B cell (primary cell): ENCODE data around the gene ADAP1.

ENCODE experiments used
- EZH2 ChIP-seq: IDR thresholded peaks from 2 replicates; pipeline ENCODE4 v1.6.1; 2012; ENCODE audit warnings: borderline replicate concordance, low read depth, mild to moderate bottlenecking, moderate library complexity, low read length; ENCODE audit not compliant: insufficient read depth, poor library complexity, severe bottlenecking
- TF ChIP-seq, protein P1 (sequence below): fragments of 200-600 bp; IDR thresholded peaks from one replicate; pipeline ENCODE4 v1.8.0; 2022; ENCODE audit warnings: antibody characterized with exemption, mild to moderate bottlenecking

DNA sequence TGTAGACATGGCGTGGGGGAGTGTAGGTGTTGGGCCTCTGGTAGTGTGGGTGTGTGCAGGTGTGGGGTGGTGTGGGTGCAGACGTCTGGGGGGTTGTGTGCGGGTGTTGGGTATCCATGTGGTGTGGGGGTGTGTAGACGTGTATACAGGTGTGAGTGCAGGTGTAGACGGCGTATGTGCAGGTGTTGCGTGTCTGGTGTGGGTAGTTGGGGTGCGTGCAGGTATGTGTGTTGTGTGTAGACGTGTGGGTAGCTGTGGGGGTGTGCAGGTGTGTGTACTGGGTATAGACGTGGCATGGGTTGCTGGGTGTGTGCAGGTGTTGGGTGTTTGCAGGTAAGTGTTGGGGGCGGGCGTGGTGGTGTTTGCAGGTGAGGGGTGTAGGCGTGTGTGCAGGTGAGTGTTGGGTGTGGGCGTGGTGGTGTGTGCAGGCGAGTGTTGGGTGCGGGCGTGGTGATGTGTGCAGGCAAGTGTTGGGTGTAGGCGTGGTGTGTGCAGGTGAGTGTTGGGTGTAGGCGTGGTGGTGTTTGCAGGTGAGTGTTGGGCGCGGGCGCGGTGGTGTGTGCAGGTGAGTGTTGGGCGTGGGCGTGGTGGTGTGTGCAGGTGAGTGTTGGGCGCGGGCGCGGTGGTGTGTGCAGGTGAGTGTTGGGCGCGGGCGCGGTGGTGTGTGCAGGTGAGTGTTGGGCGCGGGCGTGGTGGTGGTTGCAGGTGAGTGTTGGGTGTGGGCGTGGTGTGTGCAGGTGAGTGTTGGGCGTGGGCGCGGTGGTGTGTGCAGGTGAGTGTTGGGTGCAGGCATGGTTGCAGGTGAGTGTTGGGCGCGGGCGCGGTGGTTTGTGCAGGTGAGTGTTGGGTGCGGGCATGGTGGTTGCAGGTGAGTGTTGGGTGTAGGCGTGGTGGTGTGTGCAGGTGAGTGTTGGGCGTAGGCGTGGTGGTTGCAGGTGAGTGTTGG lies 61.6 kb downstream of the ADAP1 start:
- TF ChIP-seq, protein P1, sequence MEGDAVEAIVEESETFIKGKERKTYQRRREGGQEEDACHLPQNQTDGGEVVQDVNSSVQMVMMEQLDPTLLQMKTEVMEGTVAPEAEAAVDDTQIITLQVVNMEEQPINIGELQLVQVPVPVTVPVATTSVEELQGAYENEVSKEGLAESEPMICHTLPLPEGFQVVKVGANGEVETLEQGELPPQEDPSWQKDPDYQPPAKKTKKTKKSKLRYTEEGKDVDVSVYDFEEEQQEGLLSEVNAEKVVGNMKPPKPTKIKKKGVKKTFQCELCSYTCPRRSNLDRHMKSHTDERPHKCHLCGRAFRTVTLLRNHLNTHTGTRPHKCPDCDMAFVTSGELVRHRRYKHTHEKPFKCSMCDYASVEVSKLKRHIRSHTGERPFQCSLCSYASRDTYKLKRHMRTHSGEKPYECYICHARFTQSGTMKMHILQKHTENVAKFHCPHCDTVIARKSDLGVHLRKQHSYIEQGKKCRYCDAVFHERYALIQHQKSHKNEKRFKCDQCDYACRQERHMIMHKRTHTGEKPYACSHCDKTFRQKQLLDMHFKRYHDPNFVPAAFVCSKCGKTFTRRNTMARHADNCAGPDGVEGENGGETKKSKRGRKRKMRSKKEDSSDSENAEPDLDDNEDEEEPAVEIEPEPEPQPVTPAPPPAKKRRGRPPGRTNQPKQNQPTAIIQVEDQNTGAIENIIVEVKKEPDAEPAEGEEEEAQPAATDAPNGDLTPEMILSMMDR, result no peak
- TF ChIP-seq EZH2, result no peak
